GM10248 (cell line): ENCODE results near the gene RIMKLB.

Experiments used
- CTCF ChIA-PET: fragments of 300-600 bp; sonication (Branson Sonifier 250); formaldehyde crosslinking; extraction: SDS; loops from one replicate; lab custom pipeline; 2021; ENCODE audit warnings: antibody characterized with exemption; lab: Yijun Ruan, JAX
- POLR2A ChIA-PET: fragments of 350-650 bp; sonication (Branson Sonifier 250); formaldehyde crosslinking; extraction: SDS; loops from one replicate; lab custom pipeline; 2020; ENCODE audit warnings: antibody characterized with exemption; lab: Yijun Ruan, JAX
- DNase-seq: peaks from one replicate; pipeline ENCODE4 v3.0.0; 2012; ENCODE audit errors: extremely low spot score
- CTCF ChIP-seq: IDR thresholded peaks from 2 replicates; pipeline ENCODE4 v1.5.1; 2012; ENCODE audit warnings: mild to moderate bottlenecking, low read depth; ENCODE audit errors: extremely low read depth, missing control alignments, control extremely low read depth

Gene RIMKLB

GRCh38 chr12:8697120-8697475 is 693 bp upstream of the RIMKLB start:
- no peak for TF ChIP-seq CTCF
- ChIA-PET POLR2A (no interaction called here), CTCF (interaction anchor here (1.2 to 1.7 kb wide), 5 partner anchors 16 to 353 kb away, joined by 4 to 7 read pairs (median 5); no protein-coding TSS in a partner anchor)
- DNase-seq, result no peak

DNA sequence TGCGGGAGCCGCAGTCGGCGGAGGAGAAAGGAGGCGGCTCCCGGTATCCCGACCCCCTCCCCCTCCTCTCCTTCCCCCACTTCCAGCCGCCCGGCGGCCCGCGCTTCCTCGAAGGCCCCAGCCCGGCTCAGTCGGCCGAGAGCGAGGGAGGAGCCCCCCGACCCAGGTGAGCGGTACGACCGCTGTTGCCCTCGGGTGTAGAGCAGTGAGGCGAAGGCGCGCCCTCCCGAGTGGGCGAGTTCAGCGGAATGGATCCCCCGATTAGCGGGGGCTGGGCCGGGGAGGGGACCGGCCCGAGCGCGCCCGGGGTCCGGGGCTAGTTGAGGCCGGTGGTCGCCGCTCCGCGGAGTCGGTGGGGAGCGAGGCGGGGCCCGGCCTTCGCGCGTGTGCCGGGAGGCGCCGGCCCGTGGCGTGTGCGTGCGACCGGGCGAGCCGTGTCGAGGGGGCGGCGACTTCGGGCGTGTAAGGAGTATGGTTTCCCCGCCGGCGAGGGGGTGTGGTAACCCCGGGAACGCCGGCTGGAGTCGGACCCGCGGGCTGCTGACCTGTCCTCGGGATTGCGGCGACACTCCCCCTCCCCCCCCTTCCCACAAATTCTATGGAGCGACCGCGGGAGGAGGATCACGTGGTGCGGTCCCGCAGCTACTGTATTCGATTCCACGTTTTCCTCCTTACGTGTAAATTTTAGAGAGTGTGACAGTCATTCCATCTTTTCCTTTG is 501 bp downstream of the RIMKLB start:
- CTCF ChIA-PET, result interaction anchor here (1.2 to 1.5 kb wide), 4 partner anchors 17 to 351 kb away, joined by 4 to 7 read pairs (median 5); no protein-coding TSS in a partner anchor
- POLR2A ChIA-PET, result no interaction called here

GRCh38 chr12:8698879-8699278 is 1.1 kb downstream of the RIMKLB start:
- no peak for TF ChIP-seq CTCF

More for the DNA sequence above, 501 bp downstream of the RIMKLB start:
- peak; percentile 66 for DNase-seq
- no peak for TF ChIP-seq CTCF

DNA sequence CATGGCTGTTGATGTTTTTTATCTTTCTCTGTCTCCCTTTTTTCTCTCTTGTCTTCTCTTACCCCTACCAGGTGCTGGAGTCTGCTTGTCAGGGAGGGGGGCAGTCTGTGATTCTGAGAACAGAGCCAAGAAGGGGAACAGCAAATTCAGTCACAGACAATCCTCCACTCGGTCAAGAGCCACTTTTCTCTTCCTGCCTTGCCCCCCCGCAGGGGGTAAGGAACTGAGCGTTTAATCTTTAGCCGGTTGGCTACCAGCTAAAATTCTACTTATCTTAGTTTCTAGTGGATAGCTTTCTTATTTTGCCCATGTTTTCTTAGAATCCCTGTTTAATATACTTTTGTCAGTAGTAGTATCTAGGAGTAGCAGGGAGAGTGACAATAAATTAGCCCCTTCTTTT is 1.9 kb downstream of the RIMKLB start:
- TF ChIP-seq CTCF, result no peak
- no peak for DNase-seq
- CTCF ChIA-PET, result no interaction called here
- POLR2A ChIA-PET, result no interaction called here

More at GRCh38 chr12:8698879-8699278, 1.1 kb downstream of the RIMKLB start:
- CTCF ChIA-PET, result no interaction called here
- no peak for DNase-seq
- POLR2A ChIA-PET, result no interaction called here

DNA sequence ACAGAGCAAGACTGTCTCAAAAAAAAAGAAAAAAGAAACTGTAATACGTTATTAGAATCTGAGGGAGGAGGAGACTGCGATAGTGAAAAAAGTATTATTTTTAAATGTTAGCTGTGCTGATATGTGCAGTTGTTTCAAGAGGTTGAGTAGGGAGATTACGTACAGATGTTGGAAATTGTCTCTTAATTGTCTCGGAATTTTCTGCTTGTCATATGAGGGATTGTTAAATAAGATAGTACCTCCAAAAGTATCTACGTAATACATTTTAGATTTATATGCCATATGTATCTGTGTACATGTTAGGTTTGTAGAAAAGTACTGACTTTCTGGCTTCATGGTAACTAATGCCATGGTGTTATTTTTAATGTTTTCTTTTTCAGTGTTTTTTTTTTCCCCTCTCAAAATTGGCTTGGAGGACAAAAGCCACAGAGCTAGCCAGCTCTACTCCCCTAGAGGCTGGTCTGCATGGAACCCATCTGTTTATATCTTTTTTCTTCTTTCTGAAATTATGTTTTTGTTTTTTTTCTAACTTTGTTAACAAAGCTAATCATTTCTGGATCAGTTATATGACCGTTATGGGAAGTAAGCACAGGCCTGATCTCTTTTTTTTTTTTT is 3.4 kb downstream of the RIMKLB start:
- DNase-seq, result no peak
- POLR2A ChIA-PET, result no interaction called here
- no peak for TF ChIP-seq CTCF
- CTCF ChIA-PET, result interaction anchor here (0.6 to 2.1 kb wide), 6 partner anchors 25 to 189 kb away, joined by 3 to 5 read pairs (median 4); no protein-coding TSS in a partner anchor

GRCh38 chr12:8702159-8702558 is 4.4 kb downstream of the RIMKLB start:
- no peak for TF ChIP-seq CTCF
- POLR2A ChIA-PET, result no interaction called here
- CTCF ChIA-PET, result interaction anchor here (0.6 to 2.1 kb wide), 5 partner anchors 24 to 188 kb away, joined by 3 to 5 read pairs (median 4); no protein-coding TSS in a partner anchor
- DNase-seq, result no peak
